K562 (cell line): Measurements from ENCODE around the gene BTF3L4.

Source experiments
- ARNT ChIP-seq, 2 experiments: fragments of 450-650 bp; IDR thresholded peaks; 2 replicates each; pipeline ENCODE4 v1.6.1; 2016; ENCODE audit warnings: mild to moderate bottlenecking in 1 of 2
- NCOA2 ChIP-seq, 2 experiments: fragments of 450-650 bp; IDR thresholded peaks; 2 replicates each; pipeline ENCODE4 v1.6.1; 2018; ENCODE audit warnings: mild to moderate bottlenecking in 2 of 2, moderate library complexity in 1 of 2; ENCODE audit not compliant: partially characterized antibody in 2 of 2
- NR2F6 ChIP-seq: fragments of 450-650 bp; formaldehyde crosslinking; IDR thresholded peaks from 2 replicates; pipeline ENCODE4 v1.4.0; 2020; ENCODE audit warnings: mild to moderate bottlenecking
- POLR2A ChIP-seq: fragments of 450-650 bp; conservative IDR thresholded peaks from 2 replicates; pipeline ENCODE4 v1.6.1; 2016
- POLR2AphosphoS5 ChIP-seq: IDR thresholded peaks from 2 replicates; pipeline ENCODE4 v1.6.1; 2011; ENCODE audit warnings: mild to moderate bottlenecking, low read depth, low read length, moderate library complexity; ENCODE audit not compliant: control insufficient read depth, insufficient read depth
- PTRF ChIP-seq: fragments of 450-650 bp; IDR thresholded peaks from 2 replicates; pipeline ENCODE4 v1.6.1; 2016; ENCODE audit warnings: mild to moderate bottlenecking, missing genetic modification characterization, missing compliant biosample characterization
- RFX5 ChIP-seq: IDR thresholded peaks from 2 replicates; pipeline ENCODE4 v1.6.1; 2011; ENCODE audit warnings: low read depth, mild to moderate bottlenecking, improper control_type of control experiment, low read length
- SMAD1 ChIP-seq: fragments of 150-350 bp; IDR thresholded peaks from 2 replicates; pipeline ENCODE4 v1.6.1; 2014; ENCODE audit warnings: low read length, low read depth; ENCODE audit not compliant: partially characterized antibody
- SP1 ChIP-seq: sonication (generic); formaldehyde crosslinking; IDR thresholded peaks from 2 replicates; pipeline ENCODE4 v1.8.1; 2022; ENCODE audit warnings: mild to moderate bottlenecking, missing genetic modification reagents
- ZNF143 ChIP-seq: sonication (generic); formaldehyde crosslinking; IDR thresholded peaks from 2 replicates; pipeline ENCODE4 v1.9.0; 2022; ENCODE audit warnings: mild to moderate bottlenecking, missing genetic modification reagents
- TF ChIP-seq, protein P1 (sequence below): fragments of 450-650 bp; IDR thresholded peaks from 2 replicates; pipeline ENCODE4 v1.6.1; 2018; ENCODE audit not compliant: partially characterized antibody
- TF ChIP-seq, protein P2 (sequence below), 3 experiments: IDR thresholded peaks in 2 of 3; conservative IDR thresholded peaks in 1 of 3; 2 replicates each; pipeline ENCODE4 v1.5.1; 2011 to 2012; ENCODE audit warnings: low read length in 3 of 3, mild to moderate bottlenecking in 3 of 3, control low read depth in 2 of 3, improper control_type of control experiment in 1 of 3, inconsistent platforms in 1 of 3, low read depth in 1 of 3, mixed read lengths in 1 of 3, moderate library complexity in 1 of 3; ENCODE audit not compliant: insufficient read depth in 2 of 3
- TF ChIP-seq, protein P3 (sequence below), 3 experiments: fragments of 200-800 bp in 1 of 3; sonication (Bioruptor generic) in 1 of 3; sonication (generic) in 1 of 3; formaldehyde crosslinking in 1 of 3; IDR thresholded peaks; 2 replicates each; pipeline versions ENCODE4 v1.6.1 to v1.8.0; 2016 to 2022; ENCODE audit warnings: mild to moderate bottlenecking in 2 of 3, missing compliant biosample characterization in 2 of 3, missing genetic modification characterization in 2 of 3, missing genetic modification reagents in 1 of 3

DNA sequence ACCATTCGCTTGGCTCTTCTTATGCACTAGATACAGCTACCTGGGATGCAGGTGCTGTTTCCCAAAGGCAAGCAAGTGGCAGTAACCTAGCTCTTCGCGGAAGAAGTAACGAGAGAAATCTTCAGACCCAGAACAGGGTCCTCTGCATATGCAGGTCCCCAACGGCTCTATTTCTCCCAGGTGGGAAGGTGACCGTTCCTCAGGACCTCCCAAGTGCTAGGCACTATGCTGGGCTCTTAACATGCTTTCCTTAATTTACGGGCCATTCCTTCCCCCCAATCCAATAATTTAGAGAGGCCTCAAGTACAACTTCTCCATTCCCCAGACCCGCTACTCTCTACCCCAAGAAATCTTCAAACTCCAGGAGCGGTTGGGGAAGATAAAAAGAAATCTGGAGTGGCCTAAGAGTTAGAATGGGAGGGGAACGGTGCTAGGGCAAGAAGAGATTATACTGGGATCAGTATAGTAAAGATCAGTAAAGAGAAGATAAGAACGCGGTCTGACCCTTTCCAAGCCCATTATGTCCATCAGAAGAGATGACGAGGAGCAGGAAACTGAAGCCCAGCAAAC lies 1.5 kb upstream of the BTF3L4 start:
- TF ChIP-seq PTRF: no peak
- TF ChIP-seq, protein P1, sequence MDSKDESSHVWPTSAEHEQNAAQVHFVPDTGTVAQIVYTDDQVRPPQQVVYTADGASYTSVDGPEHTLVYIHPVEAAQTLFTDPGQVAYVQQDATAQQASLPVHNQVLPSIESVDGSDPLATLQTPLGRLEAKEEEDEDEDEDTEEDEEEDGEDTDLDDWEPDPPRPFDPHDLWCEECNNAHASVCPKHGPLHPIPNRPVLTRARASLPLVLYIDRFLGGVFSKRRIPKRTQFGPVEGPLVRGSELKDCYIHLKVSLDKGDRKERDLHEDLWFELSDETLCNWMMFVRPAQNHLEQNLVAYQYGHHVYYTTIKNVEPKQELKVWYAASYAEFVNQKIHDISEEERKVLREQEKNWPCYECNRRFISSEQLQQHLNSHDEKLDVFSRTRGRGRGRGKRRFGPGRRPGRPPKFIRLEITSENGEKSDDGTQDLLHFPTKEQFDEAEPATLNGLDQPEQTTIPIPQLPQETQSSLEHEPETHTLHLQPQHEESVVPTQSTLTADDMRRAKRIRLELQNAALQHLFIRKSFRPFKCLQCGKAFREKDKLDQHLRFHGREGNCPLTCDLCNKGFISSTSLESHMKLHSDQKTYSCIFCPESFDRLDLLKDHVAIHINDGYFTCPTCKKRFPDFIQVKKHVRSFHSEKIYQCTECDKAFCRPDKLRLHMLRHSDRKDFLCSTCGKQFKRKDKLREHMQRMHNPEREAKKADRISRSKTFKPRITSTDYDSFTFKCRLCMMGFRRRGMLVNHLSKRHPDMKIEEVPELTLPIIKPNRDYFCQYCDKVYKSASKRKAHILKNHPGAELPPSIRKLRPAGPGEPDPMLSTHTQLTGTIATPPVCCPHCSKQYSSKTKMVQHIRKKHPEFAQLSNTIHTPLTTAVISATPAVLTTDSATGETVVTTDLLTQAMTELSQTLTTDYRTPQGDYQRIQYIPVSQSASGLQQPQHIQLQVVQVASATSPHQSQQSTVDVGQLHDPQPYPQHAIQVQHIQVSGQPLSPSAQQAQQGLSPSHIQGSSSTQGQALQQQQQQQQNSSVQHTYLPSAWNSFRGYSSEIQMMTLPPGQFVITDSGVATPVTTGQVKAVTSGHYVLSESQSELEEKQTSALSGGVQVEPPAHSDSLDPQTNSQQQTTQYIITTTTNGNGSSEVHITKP: no peak
- no peak for TF ChIP-seq ARNT (IDR thresholded peaks at IDR 0.05)
- TF ChIP-seq, protein P2, sequence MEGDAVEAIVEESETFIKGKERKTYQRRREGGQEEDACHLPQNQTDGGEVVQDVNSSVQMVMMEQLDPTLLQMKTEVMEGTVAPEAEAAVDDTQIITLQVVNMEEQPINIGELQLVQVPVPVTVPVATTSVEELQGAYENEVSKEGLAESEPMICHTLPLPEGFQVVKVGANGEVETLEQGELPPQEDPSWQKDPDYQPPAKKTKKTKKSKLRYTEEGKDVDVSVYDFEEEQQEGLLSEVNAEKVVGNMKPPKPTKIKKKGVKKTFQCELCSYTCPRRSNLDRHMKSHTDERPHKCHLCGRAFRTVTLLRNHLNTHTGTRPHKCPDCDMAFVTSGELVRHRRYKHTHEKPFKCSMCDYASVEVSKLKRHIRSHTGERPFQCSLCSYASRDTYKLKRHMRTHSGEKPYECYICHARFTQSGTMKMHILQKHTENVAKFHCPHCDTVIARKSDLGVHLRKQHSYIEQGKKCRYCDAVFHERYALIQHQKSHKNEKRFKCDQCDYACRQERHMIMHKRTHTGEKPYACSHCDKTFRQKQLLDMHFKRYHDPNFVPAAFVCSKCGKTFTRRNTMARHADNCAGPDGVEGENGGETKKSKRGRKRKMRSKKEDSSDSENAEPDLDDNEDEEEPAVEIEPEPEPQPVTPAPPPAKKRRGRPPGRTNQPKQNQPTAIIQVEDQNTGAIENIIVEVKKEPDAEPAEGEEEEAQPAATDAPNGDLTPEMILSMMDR (IDR thresholded peaks at IDR 0.05 in 2 of 3, conservative IDR thresholded peaks at IDR 0.05 in 1 of 3; ENCODE audit: insufficient read depth in 2 of 3, low read depth in 1 of 3, low read length in 3 of 3): no peak
- TF ChIP-seq SMAD1: no peak
- no peak for TF ChIP-seq POLR2AphosphoS5
- TF ChIP-seq POLR2A: no peak
- no peak for TF ChIP-seq NR2F6
- TF ChIP-seq RFX5: no peak
- TF ChIP-seq NCOA2 (IDR thresholded peaks at IDR 0.05; ENCODE audit: partially characterized antibody in 2 of 2): no peak
- TF ChIP-seq, protein P3, sequence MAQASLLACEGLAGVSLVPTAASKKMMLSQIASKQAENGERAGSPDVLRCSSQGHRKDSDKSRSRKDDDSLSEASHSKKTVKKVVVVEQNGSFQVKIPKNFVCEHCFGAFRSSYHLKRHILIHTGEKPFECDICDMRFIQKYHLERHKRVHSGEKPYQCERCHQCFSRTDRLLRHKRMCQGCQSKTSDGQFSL (CRISPR knock-in tag; IDR thresholded peaks at IDR 0.05): no peak
- TF ChIP-seq, protein P3 (tag; IDR thresholded peaks at IDR 0.05): no peak; a peak in 1 of 4 replicates
- no peak for TF ChIP-seq ZNF143 (CRISPR knock-in tag)
- TF ChIP-seq SP1 (CRISPR knock-in tag): no peak; the same call in 1 of the 2 replicates
